Smooth muscle cell (in vitro differentiated cells): ENCODE results near the gene NRXN3. TPM values are rescaled to one million over a fixed set of nuclear protein-coding genes. Genes with fewer than 3 reads are reported as not detected.

Experiments used
- DNase-seq: peaks from one replicate; lab custom pipeline; 2025; ENCODE audit not compliant: unreplicated experiment; lab: John Stamatoyannopoulos, UW
- H2AFZ ChIP-seq: fragments of 200-600 bp; sonication (generic); 2 replicates; pipeline ENCODE4 v1.6.0; 2016; ENCODE audit warnings: antibody characterized with exemption, low read depth, mild to moderate bottlenecking
- H3F3A ChIP-seq: fragments of 200-600 bp; sonication (generic); 2 replicates; pipeline ENCODE4 v1.6.0; 2017; ENCODE audit warnings: antibody characterized with exemption, low read depth
- H3K27ac ChIP-seq: fragments of 200-600 bp; sonication (generic); 2 replicates; pipeline ENCODE4 v1.5.1; 2016; ENCODE audit warnings: low read depth, mild to moderate bottlenecking
- H3K27me3 ChIP-seq: fragments of 200-600 bp; sonication (generic); 2 replicates; pipeline ENCODE4 v1.6.1; 2016; ENCODE audit warnings: low read depth, mild to moderate bottlenecking
- H3K36me3 ChIP-seq: fragments of 200-600 bp; sonication (generic); 2 replicates; pipeline ENCODE4 v1.5.1; 2016; ENCODE audit warnings: low read depth
- H3K4me1 ChIP-seq: fragments of 200-600 bp; sonication (generic); 2 replicates; pipeline ENCODE4 v1.5.1; 2016; ENCODE audit warnings: low read depth
- H3K4me2 ChIP-seq: fragments of 200-600 bp; sonication (generic); 2 replicates; pipeline ENCODE4 v1.6.0; 2016; ENCODE audit warnings: mild to moderate bottlenecking
- H3K4me3 ChIP-seq: fragments of 200-600 bp; sonication (generic); 2 replicates; pipeline ENCODE4 v1.5.1; 2016; ENCODE audit warnings: mild to moderate bottlenecking
- H3K79me2 ChIP-seq: fragments of 200-600 bp; sonication (generic); 2 replicates; pipeline ENCODE4 v1.6.0; 2016; ENCODE audit warnings: low read depth, mild to moderate bottlenecking
- H3K9ac ChIP-seq: fragments of 200-600 bp; sonication (generic); 2 replicates; pipeline ENCODE4 v1.6.0; 2016; ENCODE audit warnings: low read depth
- H3K9me3 ChIP-seq: fragments of 200-600 bp; sonication (generic); replicated peaks from 2 replicates; pipeline ENCODE4 v1.5.1; 2016; ENCODE audit warnings: low read depth
- H4K20me1 ChIP-seq: fragments of 200-600 bp; sonication (generic); 2 replicates; pipeline ENCODE4 v1.6.0; 2016; ENCODE audit warnings: low read depth
- WGBS: methylation state at CpG from one replicate; pipeline ENCODE4 v1.1.7; 2016; ENCODE audit warnings: low lambda C conversion rate; 5-methylcytosine and 5-hydroxymethylcytosine counted together
- polyA plus RNA-seq: library from polyadenylated mRNA; unstranded; fragments of >200 nt; fragmentation: Nextera tagmentation; extraction: Ambion mirVana; gene quantifications from 2 replicates; pipeline ENCODE4 v1.2.1, GENCODE V29; 2016
- total RNA-seq: library from RNA; depleted of rRNA; stranded (reverse); fragments of >200 nt; gene quantifications from 2 replicates; pipeline ENCODE4 v1.2.3, GENCODE V29; 2014
- TF ChIP-seq, protein P1 (sequence below): fragments of 200-600 bp; sonication (generic); IDR thresholded peaks from 2 replicates; pipeline ENCODE4 v1.5.1; 2017; ENCODE audit warnings: borderline replicate concordance, mild to moderate bottlenecking, antibody characterized with exemption; ENCODE audit not compliant: insufficient read depth, poor library complexity, severe bottlenecking

NRXN3 gene
- total and polyA plus RNA-seq, 2 experiments from 2014 or later = 1.2 to 7.0 TPM

DNA sequence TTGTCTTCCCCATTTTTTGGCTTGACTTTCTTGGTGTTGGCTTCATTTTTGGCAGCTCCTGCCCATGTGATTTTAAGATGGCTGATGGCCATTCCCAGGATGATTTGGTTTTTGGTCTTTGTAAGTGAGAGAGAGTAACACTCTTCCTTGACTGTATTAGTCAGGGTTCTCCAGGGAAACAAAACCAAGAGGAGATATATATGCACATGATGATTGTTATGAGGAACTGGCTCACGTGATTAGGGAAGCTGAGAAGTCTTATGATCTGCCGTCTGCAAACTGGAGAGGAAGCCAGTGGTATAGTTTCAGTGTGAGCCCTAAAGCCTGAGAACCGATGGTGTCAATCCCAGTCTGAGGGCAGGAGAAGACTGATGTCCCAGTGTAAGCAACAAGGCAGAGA lies 146.6 kb downstream of the NRXN3 start:
- no peak for DNase-seq
- peaks cover 27% of the 10 kb centered on the region for H3K4me1 ChIP-seq
- H3K27me3 ChIP-seq = no peaks in the 10 kb centered on the region
- no peak overlapping the region for H3K9ac ChIP-seq
- H3K79me2 ChIP-seq = no peaks in the 10 kb centered on the region
- H3K4me3 ChIP-seq = no peak overlapping the region
- 82% methylated on average over 3 of the region's 3 CpGs for WGBS
- H3K36me3 ChIP-seq = no peaks in the 10 kb centered on the region
- no peak overlapping the region for H2AFZ ChIP-seq
- H3K9me3 ChIP-seq = no peaks in the 10 kb centered on the region
- H3F3A ChIP-seq = no peaks in the 10 kb centered on the region
- TF ChIP-seq, protein P1, sequence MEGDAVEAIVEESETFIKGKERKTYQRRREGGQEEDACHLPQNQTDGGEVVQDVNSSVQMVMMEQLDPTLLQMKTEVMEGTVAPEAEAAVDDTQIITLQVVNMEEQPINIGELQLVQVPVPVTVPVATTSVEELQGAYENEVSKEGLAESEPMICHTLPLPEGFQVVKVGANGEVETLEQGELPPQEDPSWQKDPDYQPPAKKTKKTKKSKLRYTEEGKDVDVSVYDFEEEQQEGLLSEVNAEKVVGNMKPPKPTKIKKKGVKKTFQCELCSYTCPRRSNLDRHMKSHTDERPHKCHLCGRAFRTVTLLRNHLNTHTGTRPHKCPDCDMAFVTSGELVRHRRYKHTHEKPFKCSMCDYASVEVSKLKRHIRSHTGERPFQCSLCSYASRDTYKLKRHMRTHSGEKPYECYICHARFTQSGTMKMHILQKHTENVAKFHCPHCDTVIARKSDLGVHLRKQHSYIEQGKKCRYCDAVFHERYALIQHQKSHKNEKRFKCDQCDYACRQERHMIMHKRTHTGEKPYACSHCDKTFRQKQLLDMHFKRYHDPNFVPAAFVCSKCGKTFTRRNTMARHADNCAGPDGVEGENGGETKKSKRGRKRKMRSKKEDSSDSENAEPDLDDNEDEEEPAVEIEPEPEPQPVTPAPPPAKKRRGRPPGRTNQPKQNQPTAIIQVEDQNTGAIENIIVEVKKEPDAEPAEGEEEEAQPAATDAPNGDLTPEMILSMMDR = no peak
- H3K27ac ChIP-seq = no peak overlapping the region
- no peak overlapping the region for H3K4me2 ChIP-seq
- no peaks in the 10 kb centered on the region for H4K20me1 ChIP-seq

DNA sequence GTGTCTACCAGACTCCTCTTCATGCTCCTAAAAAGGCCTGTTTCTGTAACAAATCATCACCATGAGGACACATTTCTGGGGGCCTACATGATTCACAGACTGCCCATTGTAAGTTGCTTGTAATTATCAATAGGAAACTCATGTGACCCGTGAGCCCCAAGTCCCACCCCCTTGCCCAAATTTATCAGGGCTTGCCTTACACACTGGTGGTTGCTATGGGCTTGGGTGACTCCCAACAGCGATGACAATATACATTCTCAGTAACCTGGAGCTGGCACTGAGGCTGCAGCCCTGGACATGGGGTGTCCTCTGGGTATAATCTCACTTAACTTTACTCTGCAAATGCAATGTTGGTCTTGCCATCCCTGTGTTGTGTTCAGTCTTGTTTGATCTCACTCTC lies 149.2 kb downstream of the NRXN3 start:
- 96% methylated on average over 2 of the region's 2 CpGs for WGBS
- H3K36me3 ChIP-seq = no peaks in the 10 kb centered on the region
- TF ChIP-seq, protein P1 = no peak
- H3K9me3 ChIP-seq = no peaks in the 10 kb centered on the region
- H2AFZ ChIP-seq = no peak overlapping the region
- H3K27me3 ChIP-seq = no peaks in the 10 kb centered on the region
- no peak overlapping the region for H3K9ac ChIP-seq
- H3F3A ChIP-seq = no peaks in the 10 kb centered on the region
- H3K79me2 ChIP-seq = no peaks in the 10 kb centered on the region
- H3K27ac ChIP-seq = no peak overlapping the region
- no peak for DNase-seq
- H3K4me2 ChIP-seq = no peak overlapping the region
- no peaks in the 10 kb centered on the region for H4K20me1 ChIP-seq
- no peak overlapping the region for H3K4me3 ChIP-seq
- peaks cover 27% of the 10 kb centered on the region for H3K4me1 ChIP-seq

GRCh38 chr14:78319887-78320635 lies 149.9 kb downstream of the NRXN3 start:
- TF ChIP-seq, protein P1 = no peak
- no peak overlapping the region for H3K4me2 ChIP-seq
- 56% methylated on average over 12 of the region's 12 CpGs for WGBS

DNA sequence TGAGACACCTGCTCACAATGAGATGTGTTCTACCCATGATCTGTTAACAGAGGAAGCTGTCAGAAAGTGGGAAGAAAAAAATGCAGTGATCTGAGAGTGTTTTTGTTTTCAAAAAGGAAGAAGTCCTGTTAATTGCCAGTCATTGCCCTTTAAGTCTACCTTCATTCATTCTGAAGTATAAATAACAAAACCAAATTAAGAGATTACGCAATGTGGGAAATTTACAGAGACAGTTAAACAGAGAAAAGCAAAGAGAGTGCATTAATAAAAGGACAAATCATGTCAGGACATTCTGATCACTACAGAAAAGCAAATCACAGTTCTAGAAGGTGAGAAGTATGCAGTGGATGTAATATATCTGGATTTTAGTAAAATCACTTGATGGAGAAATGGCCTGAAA lies 154.2 kb downstream of the NRXN3 start:
- no peak overlapping the region for H2AFZ ChIP-seq
- H4K20me1 ChIP-seq = no peaks in the 10 kb centered on the region
- no peak overlapping the region for H3K27ac ChIP-seq
- WGBS = 93% methylated on average over 1 of the region's 1 CpG
- H3K4me1 ChIP-seq = peaks cover 10% of the 10 kb centered on the region
- no peaks in the 10 kb centered on the region for H3F3A ChIP-seq
- H3K4me2 ChIP-seq = no peak overlapping the region
- H3K79me2 ChIP-seq = no peaks in the 10 kb centered on the region
- H3K36me3 ChIP-seq = no peaks in the 10 kb centered on the region
- no peak overlapping the region for H3K9ac ChIP-seq
- no peaks in the 10 kb centered on the region for H3K27me3 ChIP-seq
- no peaks in the 10 kb centered on the region for H3K9me3 ChIP-seq
- DNase-seq = no peak
- TF ChIP-seq, protein P1 = no peak
- no peak overlapping the region for H3K4me3 ChIP-seq

More at GRCh38 chr14:78319887-78320635, 149.9 kb downstream of the NRXN3 start:
- Histone ChIP-seq H3K79me2 (no peaks in the 10 kb centered on the region), H2AFZ (no peak overlapping the region), H3K9me3 (no peaks in the 10 kb centered on the region), H3K4me3 (no peak overlapping the region), H3K27ac (no peak overlapping the region), H3K36me3 (no peaks in the 10 kb centered on the region), H3F3A (no peaks in the 10 kb centered on the region), H3K9ac (no peak overlapping the region), H3K27me3 (no peaks in the 10 kb centered on the region), H3K4me1 (peaks cover 25% of the 10 kb centered on the region), H4K20me1 (no peaks in the 10 kb centered on the region)
- DNase-seq = no peak
